Astrocyte (in vitro differentiated cells and primary cell): ENCODE data around the gene RSPH10B. TPM values are rescaled to one million over a fixed set of nuclear protein-coding genes. Genes with fewer than 3 reads are reported as not detected.
"Not testable (repeated sequence)": the region's sequence is repeated elsewhere in the genome, so short reads cannot be mapped to it uniquely, and the experiment has no call there.

Source experiments
- DNase-seq: peaks from one replicate; pipeline ENCODE4 v3.0.0-alpha.2; 2010; ENCODE audit warnings: low read depth
- FAIRE-seq: peaks from 2 replicates; lab custom pipeline; 2011; peaks lifted over from hg19 to GRCh38; lab: Jason Lieb, UNC
- H2AFZ ChIP-seq: 2 replicates; pipeline ENCODE4 v1.6.0; 2012; ENCODE audit warnings: low read depth, low read length, inconsistent platforms
- H3K27ac ChIP-seq: 2 replicates; pipeline ENCODE4 v1.5.1; 2011; ENCODE audit warnings: low read depth, low read length, inconsistent platforms
- H3K27me3 ChIP-seq: 2 replicates; pipeline ENCODE4 v1.6.0; 2011; ENCODE audit warnings: low read length, inconsistent platforms; ENCODE audit not compliant: insufficient read depth
- H3K36me3 ChIP-seq: 2 replicates; pipeline ENCODE4 v1.5.1; 2011; ENCODE audit warnings: low read length, inconsistent platforms; ENCODE audit not compliant: insufficient read depth
- H3K4me1 ChIP-seq: 2 replicates; pipeline ENCODE4 v1.5.1; 2011; ENCODE audit warnings: low read length, inconsistent platforms; ENCODE audit not compliant: insufficient read depth
- H3K4me2 ChIP-seq: 2 replicates; pipeline ENCODE4 v1.6.0; 2012; ENCODE audit warnings: low read length, inconsistent platforms
- H3K4me3 ChIP-seq: 2 replicates; pipeline ENCODE4 v1.5.1; 2011; ENCODE audit warnings: low read depth, mild to moderate bottlenecking, low read length, inconsistent platforms; ENCODE audit not compliant: insufficient read depth
- H3K79me2 ChIP-seq: 2 replicates; pipeline ENCODE4 v1.6.0; 2012; ENCODE audit warnings: mild to moderate bottlenecking, low read length, inconsistent platforms; ENCODE audit not compliant: insufficient read depth
- H3K9ac ChIP-seq: 2 replicates; pipeline ENCODE4 v1.6.0; 2012; ENCODE audit warnings: mild to moderate bottlenecking, low read length, inconsistent platforms
- H3K9me3 ChIP-seq: 2 replicates; pipeline ENCODE4 v1.5.1; 2012; ENCODE audit warnings: low read depth, mild to moderate bottlenecking, low read length, inconsistent platforms; ENCODE audit not compliant: insufficient read depth
- H4K20me1 ChIP-seq: 2 replicates; pipeline ENCODE4 v1.6.0; 2012; ENCODE audit warnings: low read length, inconsistent platforms; ENCODE audit not compliant: insufficient read depth
- H3K27ac Mint-ChIP-seq: one replicate; pipeline ENCODE4 v1.8.0; 2021; ENCODE audit warnings: mild to moderate bottlenecking, mixed read lengths; ENCODE audit not compliant: unreplicated experiment
- H3K27me3 Mint-ChIP-seq: one replicate; pipeline ENCODE4 v1.8.0; 2021; ENCODE audit warnings: low read depth, mixed read lengths; ENCODE audit not compliant: unreplicated experiment
- H3K36me3 Mint-ChIP-seq: one replicate; pipeline ENCODE4 v1.8.0; 2021; ENCODE audit warnings: low read depth, mixed read lengths; ENCODE audit not compliant: unreplicated experiment
- H3K4me1 Mint-ChIP-seq: one replicate; pipeline ENCODE4 v1.8.0; 2021; ENCODE audit warnings: low read depth, mixed read lengths; ENCODE audit not compliant: unreplicated experiment
- H3K4me3 Mint-ChIP-seq: one replicate; pipeline ENCODE4 v1.8.0; 2021; ENCODE audit warnings: mild to moderate bottlenecking, moderate library complexity, mixed read lengths; ENCODE audit not compliant: unreplicated experiment
- H3K9me3 Mint-ChIP-seq: one replicate; pipeline ENCODE4 v1.8.0; 2021; ENCODE audit warnings: mild to moderate bottlenecking, mixed read lengths; ENCODE audit not compliant: unreplicated experiment
- CTCF ChIP-seq: IDR thresholded peaks from 2 replicates; pipeline ENCODE4 v1.5.1; 2011; ENCODE audit warnings: low read depth, mild to moderate bottlenecking, inconsistent platforms, low read length, moderate library complexity; ENCODE audit not compliant: insufficient read depth
- EZH2 ChIP-seq: IDR thresholded peaks from 2 replicates; pipeline ENCODE4 v1.6.1; 2012; ENCODE audit warnings: mild to moderate bottlenecking, low read length, inconsistent platforms; ENCODE audit not compliant: insufficient read depth
- total RNA-seq: library from RNA; stranded (reverse); gene quantifications from 2 replicates; pipeline ENCODE4 v1.2.1, GENCODE V29; 2021

The RSPH10B gene
- total RNA-seq, 1 donor from 2014 or later = not detected

- peak; percentile 32 for FAIRE-seq
These were observed 26.8 kb upstream of the RSPH10B start for GRCh38 chr7:5997210-5997808.

GRCh38 chr7:5987061-5987460 is 16.6 kb upstream of the RSPH10B start:
- not testable (repeated sequence) for H3K4me1 Mint-ChIP-seq, H3K4me3 Mint-ChIP-seq, H3K27ac ChIP-seq, FAIRE-seq, H3K4me1 ChIP-seq, H3K27ac Mint-ChIP-seq, H3K4me2 ChIP-seq, H2AFZ ChIP-seq, H3K9me3 ChIP-seq, H3K27me3 ChIP-seq, H3K27me3 Mint-ChIP-seq, H3K36me3 Mint-ChIP-seq, DNase-seq, H3K79me2 ChIP-seq, H3K4me3 ChIP-seq, H4K20me1 ChIP-seq, H3K9ac ChIP-seq, H3K9me3 Mint-ChIP-seq, H3K36me3 ChIP-seq

More at GRCh38 chr7:5997210-5997808, 26.8 kb upstream of the RSPH10B start:
- Mint-ChIP-seq H3K4me1 (no peaks in the 10 kb centered on the region), H3K27me3 (no peaks in the 10 kb centered on the region), H3K27ac (no peak overlapping the region), H3K4me3 (no peak overlapping the region), H3K9me3 (no peaks in the 10 kb centered on the region), H3K36me3 (peaks cover 14% of the 10 kb centered on the region)
- Histone ChIP-seq H2AFZ (no peak overlapping the region), H4K20me1 (no peaks in the 10 kb centered on the region), H3K9me3 (no peaks in the 10 kb centered on the region), H3K79me2 (no peaks in the 10 kb centered on the region), H3K4me1 (peaks cover 7% of the 10 kb centered on the region), H3K27ac (no peak overlapping the region), H3K27me3 (no peaks in the 10 kb centered on the region), H3K4me3 (no peak overlapping the region), H3K9ac (no peak overlapping the region), H3K36me3 (peaks cover 8% of the 10 kb centered on the region), H3K4me2 (no peak overlapping the region)
- peak; percentile 44 for DNase-seq
- TF ChIP-seq EZH2 (no peak), CTCF (peak; percentile 69)

- not testable (repeated sequence) for H4K20me1 ChIP-seq, H3K9ac ChIP-seq, H3K9me3 Mint-ChIP-seq, FAIRE-seq, H3K4me2 ChIP-seq, H3K36me3 Mint-ChIP-seq, H3K27me3 ChIP-seq, H3K4me3 ChIP-seq, H3K27me3 Mint-ChIP-seq, H3K4me1 Mint-ChIP-seq, H3K4me1 ChIP-seq, H3K36me3 ChIP-seq, H2AFZ ChIP-seq, H3K9me3 ChIP-seq, H3K79me2 ChIP-seq, H3K4me3 Mint-ChIP-seq, H3K27ac ChIP-seq, H3K27ac Mint-ChIP-seq, DNase-seq
These were observed 9.3 kb upstream of the RSPH10B start for GRCh38 chr7:5979680-5980314.

- not testable (repeated sequence) for H3K27ac ChIP-seq, H3K9me3 Mint-ChIP-seq, H4K20me1 ChIP-seq, H3K36me3 Mint-ChIP-seq, DNase-seq, H3K27ac Mint-ChIP-seq, H3K79me2 ChIP-seq, H3K4me1 Mint-ChIP-seq, H3K4me3 Mint-ChIP-seq, H3K27me3 ChIP-seq, FAIRE-seq, H3K36me3 ChIP-seq, H3K4me3 ChIP-seq, H3K9me3 ChIP-seq, H3K27me3 Mint-ChIP-seq, H2AFZ ChIP-seq, H3K4me1 ChIP-seq, H3K4me2 ChIP-seq, H3K9ac ChIP-seq
These were observed 3.1 kb upstream of the RSPH10B start for GRCh38 chr7:5973580-5973979.

GRCh38 chr7:5963810-5964209 is 6.7 kb downstream of the RSPH10B start:
- not testable (repeated sequence) for H3K4me2 ChIP-seq, H3K79me2 ChIP-seq, H3K9ac ChIP-seq, H3K4me3 ChIP-seq, H3K4me1 ChIP-seq, H3K27me3 ChIP-seq, H3K9me3 ChIP-seq, H3K27ac ChIP-seq, H4K20me1 ChIP-seq, H3K36me3 Mint-ChIP-seq, H3K4me1 Mint-ChIP-seq, H3K27ac Mint-ChIP-seq, H3K27me3 Mint-ChIP-seq, H3K36me3 ChIP-seq, H3K4me3 Mint-ChIP-seq, H3K9me3 Mint-ChIP-seq, DNase-seq, FAIRE-seq, H2AFZ ChIP-seq
